HepG2 (cell line): ENCODE data around the gene WDSUB1. TPM values are rescaled to one million over a fixed set of nuclear protein-coding genes. Genes with fewer than 3 reads are reported as not detected.

Experiments
- ATF5 ChIP-seq: sonication (generic); formaldehyde crosslinking; IDR thresholded peaks from 2 replicates; pipeline ENCODE4 v1.4.0; 2020; ENCODE audit warnings: mild to moderate bottlenecking, low read depth, missing genetic modification reagents
- ATRX ChIP-seq: sonication (generic); formaldehyde crosslinking; IDR thresholded peaks from 2 replicates; pipeline ENCODE4 v1.4.0; 2020; ENCODE audit warnings: missing genetic modification reagents, borderline replicate concordance
- FOXK1 ChIP-seq: sonication (generic); formaldehyde crosslinking; IDR thresholded peaks from 2 replicates; pipeline ENCODE4 v1.4.0; 2020; ENCODE audit warnings: low read depth, missing genetic modification reagents, borderline replicate concordance
- KDM1A ChIP-seq: IDR thresholded peaks from 2 replicates; pipeline ENCODE4 v1.6.1; 2016; ENCODE audit warnings: missing compliant biosample characterization
- KDM5B ChIP-seq: sonication (generic); formaldehyde crosslinking; IDR thresholded peaks from 2 replicates; pipeline ENCODE4 v1.4.0; 2020; ENCODE audit warnings: missing genetic modification reagents, mild to moderate bottlenecking, borderline replicate concordance
- NCOA2 ChIP-seq: sonication (generic); formaldehyde crosslinking; IDR thresholded peaks from 2 replicates; pipeline ENCODE4 v1.8.0; 2022; ENCODE audit warnings: inconsistent platforms
- NCOA5 ChIP-seq: sonication (generic); formaldehyde crosslinking; IDR thresholded peaks from 2 replicates; pipeline ENCODE4 v1.4.0; 2020; ENCODE audit warnings: missing genetic modification reagents
- PBX2 ChIP-seq: IDR thresholded peaks from 2 replicates; pipeline ENCODE4 v1.6.1; 2016; ENCODE audit warnings: control low read depth
- PREB ChIP-seq: sonication (generic); formaldehyde crosslinking; IDR thresholded peaks from 2 replicates; pipeline ENCODE4 v1.4.0; 2020; ENCODE audit warnings: missing genetic modification reagents
- PRMT3 ChIP-seq: sonication (generic); formaldehyde crosslinking; IDR thresholded peaks from 2 replicates; pipeline ENCODE4 v1.8.1; 2022; ENCODE audit warnings: low read depth, mild to moderate bottlenecking, moderate library complexity, missing genetic modification reagents, borderline replicate concordance
- SNAPC5 ChIP-seq: sonication (generic); formaldehyde crosslinking; IDR thresholded peaks from 2 replicates; pipeline ENCODE4 v1.8.1; 2023; ENCODE audit warnings: mild to moderate bottlenecking, missing genetic modification reagents, borderline replicate concordance
- SSRP1 ChIP-seq: IDR thresholded peaks from 2 replicates; pipeline ENCODE4 v1.6.1; 2016; ENCODE audit warnings: control low read depth
- STAG1 ChIP-seq: sonication (generic); formaldehyde crosslinking; IDR thresholded peaks from 2 replicates; pipeline ENCODE4 v1.4.0; 2020; ENCODE audit warnings: missing genetic modification reagents
- TERF1 ChIP-seq: sonication (generic); formaldehyde crosslinking; IDR thresholded peaks from 2 replicates; pipeline ENCODE4 v1.8.0; 2022; ENCODE audit warnings: mild to moderate bottlenecking, missing genetic modification reagents, moderate library complexity
- TFAP4 ChIP-seq: sonication (generic); IDR thresholded peaks from 2 replicates; pipeline ENCODE4 v1.6.1; 2016; ENCODE audit warnings: low read depth, borderline replicate concordance
- ZFYVE20 ChIP-seq: sonication (generic); formaldehyde crosslinking; IDR thresholded peaks from 2 replicates; pipeline ENCODE4 v1.8.0; 2023; ENCODE audit warnings: low read depth, mild to moderate bottlenecking, moderate library complexity, missing genetic modification reagents, borderline replicate concordance
- ZNF281 ChIP-seq: sonication (generic); formaldehyde crosslinking; IDR thresholded peaks from 2 replicates; pipeline ENCODE4 v1.4.0; 2020; ENCODE audit warnings: missing genetic modification reagents, borderline replicate concordance
- ZNF629 ChIP-seq: sonication (generic); formaldehyde crosslinking; conservative IDR thresholded peaks from 2 replicates; pipeline ENCODE4 v1.5.0; 2020; ENCODE audit warnings: missing genetic modification reagents
- ZNF7 ChIP-seq: IDR thresholded peaks from 2 replicates; pipeline ENCODE4 v1.6.1; 2016; ENCODE audit warnings: missing biosample characterization, missing genetic modification reagents
- ZNF768 ChIP-seq: sonication (generic); formaldehyde crosslinking; IDR thresholded peaks from 2 replicates; pipeline ENCODE4 v1.4.0; 2020; ENCODE audit warnings: missing genetic modification reagents
- ZNF780A ChIP-seq: sonication (generic); formaldehyde crosslinking; IDR thresholded peaks from 2 replicates; pipeline ENCODE4 v1.8.0; 2022; ENCODE audit warnings: mild to moderate bottlenecking, missing genetic modification reagents, moderate library complexity
- ZNF816 ChIP-seq: sonication (generic); formaldehyde crosslinking; IDR thresholded peaks from 2 replicates; pipeline ENCODE4 v1.8.0; 2022; ENCODE audit warnings: missing genetic modification reagents, mild to moderate bottlenecking, borderline replicate concordance
- polyA plus RNA-seq, 8 experiments: library from polyadenylated mRNA; depleted of rRNA in 3 of 8; stranded (reverse) in 7 of 8; unstranded in 1 of 8; fragments of >200 nt; fragmentation: Illumina TruSeq in 4 of 8; extraction: Trizol in 4 of 8; gene quantifications; 2 replicates each; pipeline versions ENCODE4 v1.2.1 to v1.2.3, GENCODE V29; 2011 to 2016; ENCODE audit warnings: low read depth in 4 of 8, missing spikeins in 1 of 8, mixed read lengths in 1 of 8; ENCODE audit not compliant: insufficient read depth in 1 of 8
- total RNA-seq, 5 experiments: library from RNA; depleted of rRNA; stranded (reverse); fragments of >200 nt; fragmentation: Illumina TruSeq; extraction: Trizol; gene quantifications; 2 replicates each; pipeline ENCODE4 v1.2.3, GENCODE V29; 2016; ENCODE audit warnings: low read depth in 1 of 5

WDSUB1 gene
- total and polyA plus RNA-seq, 2 of the 13 experiments (the other 11 are each of a cell fraction or from before 2014, with no cell fraction given), result 10.1 to 10.7 TPM

GRCh38 chr2:159286709-159287441 lies 372 bp upstream of the WDSUB1 start (continued):
- TF ChIP-seq ATRX (CRISPR knock-in tag) (no peak), NCOA2 (CRISPR knock-in tag) (0 out of 2 replicates have a peak, but pooled peaks have one; percentile 22), FOXK1 (CRISPR knock-in tag) (peak; percentile 27; the same call in 1 of the 2 replicates), ZNF780A (no peak), PBX2 (no peak), PREB (no peak), SNAPC5 (CRISPR knock-in tag) (no peak), ZNF281 (CRISPR knock-in tag) (no peak), NCOA5 (CRISPR knock-in tag) (no peak), KDM1A (no peak), ATF5 (no peak), TFAP4 (no peak), ZNF629 (CRISPR knock-in tag) (no peak), ZNF816 (CRISPR knock-in tag) (0 out of 2 replicates have a peak, but pooled peaks have one; percentile 30), KDM5B (CRISPR knock-in tag) (no peak; the same call in none of the 2 replicates), ZFYVE20 (no peak), ZNF7 (CRISPR knock-in tag) (no peak), SSRP1 (0 out of 2 replicates have a peak, but pooled peaks have one; percentile 55), STAG1 (no peak), TERF1 (no peak), PRMT3 (CRISPR knock-in tag) (no peak), ZNF768 (no peak)
